Panc1 (cell line): ENCODE measurements around the gene TRAF2. TPM values are rescaled to one million over a fixed set of nuclear protein-coding genes. Genes with fewer than 3 reads are reported as not detected.

Experiments used
- ATAC-seq: fragments of 200-7000 bp; cut with Tn5 transposase; 2 replicates; pipeline ENCODE4 v1.9.1; 2020; ENCODE audit warnings: mild to moderate bottlenecking, moderate library complexity
- BruUV-seq: library from RNA; stranded (reverse); fragments of 400-500 nt; replicated peaks from 2 replicates; lab custom pipeline; 2021; lab: Mats Ljungman, UMichigan
- CTCF ChIA-PET: fragments of 300-600 bp; sonication (Branson Sonifier 250); formaldehyde crosslinking; loops from one replicate; lab custom pipeline; 2022; ENCODE audit warnings: antibody characterized with exemption; lab: Charles Lee
- POLR2A ChIA-PET: fragments of 300-600 bp; sonication (Branson Sonifier 250); formaldehyde crosslinking; loops from one replicate; lab custom pipeline; 2022; ENCODE audit warnings: antibody characterized with exemption; lab: Charles Lee
- DNase-seq: peaks from one replicate; pipeline ENCODE4 v3.0.0-alpha.2; 2010; ENCODE audit warnings: low read depth, low spot score
- H3K27ac ChIP-seq: 2 replicates; pipeline ENCODE4 v1.5.1; 2011; ENCODE audit warnings: mild to moderate bottlenecking, low read length, inconsistent platforms
- H3K27me3 ChIP-seq: fragments of 200-500 bp; sonication (Bioruptor generic); 2 replicates; pipeline ENCODE4 v1.6.0; 2014; ENCODE audit warnings: low read length, inconsistent platforms; ENCODE audit not compliant: control insufficient read depth, insufficient read depth
- H3K36me3 ChIP-seq: fragments of 200-500 bp; sonication (Bioruptor generic); 2 replicates; pipeline ENCODE4 v1.5.1; 2014; ENCODE audit warnings: inconsistent platforms, mild to moderate bottlenecking, low read length, moderate library complexity; ENCODE audit not compliant: control insufficient read depth, insufficient read depth
- H3K4me1 ChIP-seq: 2 replicates; pipeline ENCODE4 v1.5.1; 2011; ENCODE audit warnings: inconsistent platforms, mild to moderate bottlenecking, low read length, moderate library complexity; ENCODE audit not compliant: control insufficient read depth, insufficient read depth
- H3K4me3 ChIP-seq, 2 experiments: 2 replicates each; pipeline ENCODE4 v1.5.1; 2011 to 2012; ENCODE audit warnings: low read depth in 2 of 2, low read length in 2 of 2, mild to moderate bottlenecking in 2 of 2, inconsistent platforms in 1 of 2, moderate library complexity in 1 of 2
- H3K9me3 ChIP-seq: fragments of 200-500 bp; sonication (Bioruptor generic); 2 replicates; pipeline ENCODE4 v1.5.1; 2014; ENCODE audit warnings: low read depth, mild to moderate bottlenecking, inconsistent platforms, low read length, moderate library complexity; ENCODE audit not compliant: control insufficient read depth, insufficient read depth
- CTCF ChIP-seq: fragments of 450-650 bp; IDR thresholded peaks from 2 replicates; pipeline ENCODE4 v1.5.1; 2017; ENCODE audit warnings: mild to moderate bottlenecking
- POLR2AphosphoS5 ChIP-seq: IDR thresholded peaks from 2 replicates; pipeline ENCODE4 v1.6.1; 2012; ENCODE audit warnings: mild to moderate bottlenecking, low read depth, low read length, moderate library complexity
- REST ChIP-seq, 2 experiments: IDR thresholded peaks; 2 replicates each; pipeline ENCODE4 v1.6.1; 2011 to 2012; ENCODE audit warnings: low read depth in 2 of 2, control low read depth in 1 of 2, low read length in 1 of 2, mild to moderate bottlenecking in 1 of 2, moderate library complexity in 1 of 2; ENCODE audit not compliant: insufficient read depth in 1 of 2
- SIN3A ChIP-seq: IDR thresholded peaks from 2 replicates; pipeline ENCODE4 v1.6.1; 2012; ENCODE audit warnings: low read depth, mild to moderate bottlenecking, low read length, moderate library complexity, borderline replicate concordance; ENCODE audit not compliant: insufficient read depth
- TCF7L2 ChIP-seq: IDR thresholded peaks from 2 replicates; pipeline ENCODE4 v1.6.1; 2011; ENCODE audit warnings: mild to moderate bottlenecking, low read depth, low read length, inconsistent platforms
- in situ Hi-C: cut with HindIII; loops from 2 replicates; pipeline ENCODE4 v1.10.0; 2016; ENCODE audit warnings: low sequenced_read_pairs, low pct_unique_long_range_greater_than_20kb
- intact Hi-C: fragments of 100-400 bp; cut with micrococcal nuclease; formaldehyde crosslinking; loops from one replicate; pipeline ENCODE4 v1.10.0; 2022; ENCODE audit not compliant: unreplicated experiment
- total RNA-seq: library from RNA; stranded (reverse); gene quantifications from one replicate; pipeline ENCODE4 v1.2.1, GENCODE V29; 2021; ENCODE audit not compliant: unreplicated experiment

The TRAF2 gene
- total RNA-seq, 1 experiment from 2014 or later, result 48.7 TPM

GRCh38 chr9:136935651-136936050 lies 49.3 kb downstream of the TRAF2 start:
- TF ChIP-seq SIN3A (no peak), REST (IDR thresholded peaks at IDR 0.05; ENCODE audit: insufficient read depth in 1 of 2, low read depth in 2 of 2, low read length in 1 of 2) (no peak), TCF7L2 (no peak), CTCF (no peak), POLR2AphosphoS5 (no peak)
- Histone ChIP-seq H3K9me3 (no peaks in the 10 kb centered on the region), H3K4me3 (no peak overlapping the region), H3K4me1 (no peaks in the 10 kb centered on the region), H3K36me3 (no peaks in the 10 kb centered on the region; the same call in 1 of the 2 replicates), H3K27me3 (no peaks in the 10 kb centered on the region), H3K27ac (no peak overlapping the region)
- intact Hi-C loops, result no loop called here
- POLR2A ChIA-PET, result no interaction called here
- in situ Hi-C loops, result no loop called here
- DNase-seq (no peak), ATAC-seq (no peak)
- CTCF ChIA-PET, result no interaction called here
- BruUV-seq, result no TSS peak

GRCh38 chr9:136936645-136937170 lies 50.4 kb downstream of the TRAF2 start:
- CTCF ChIA-PET, result no interaction called here
- H3K9me3 ChIP-seq, result no peaks in the 10 kb centered on the region
- intact Hi-C loops, result no loop called here
- no peaks in the 10 kb centered on the region; the same call in 1 of the 2 replicates for H3K36me3 ChIP-seq
- no peak overlapping the region for H3K4me3 ChIP-seq
- no peaks in the 10 kb centered on the region for H3K27me3 ChIP-seq
- H3K27ac ChIP-seq, result no peak overlapping the region
- DNase-seq (no peak), ATAC-seq (no peak)
- in situ Hi-C loops, result no loop called here
- TF ChIP-seq REST (IDR thresholded peaks at IDR 0.05; ENCODE audit: insufficient read depth in 1 of 2, low read depth in 2 of 2, low read length in 1 of 2) (no peak), SIN3A (no peak), TCF7L2 (no peak), CTCF (no peak), POLR2AphosphoS5 (no peak)
- no peaks in the 10 kb centered on the region for H3K4me1 ChIP-seq
- POLR2A ChIA-PET, result no interaction called here
- BruUV-seq, result no TSS peak
